Adrenal gland (tissue), 12 donors: ENCODE data around the gene SLC38A11. TPM values are rescaled to one million over a fixed set of nuclear protein-coding genes. Genes with fewer than 3 reads are reported as not detected.

Experiments used
- DNase-seq, 7 donors: peaks; one replicate each; pipeline ENCODE4 v3.0.0-alpha.2; 2019 to 2020
- H3K27ac ChIP-seq, 5 donors: fragments of 200-600 bp; sonication (generic) in 4 of 5; 1 replicate in 3 of 5; 2 replicates in 2 of 5; pipeline versions ENCODE4 v1.5.1 to v1.8.0; 2016 to 2020; ENCODE audit warnings: mild to moderate bottlenecking in 1 of 5
- H3K27me3 ChIP-seq: fragments of 200-600 bp; 2 replicates; pipeline ENCODE4 v1.8.0; 2021
- H3K36me3 ChIP-seq, 2 donors: fragments of 200-600 bp; replicated peaks in 1 of 2; 1 replicate in 1 of 2; 2 replicates in 1 of 2; pipeline versions ENCODE4 v1.5.1 to v1.8.0; 2018 to 2022
- H3K4me1 ChIP-seq, 2 donors: fragments of 200-600 bp; replicated peaks in 1 of 2; 1 replicate in 1 of 2; 2 replicates in 1 of 2; pipeline versions ENCODE4 v1.5.1 to v1.8.0; 2018 to 2021
- H3K4me3 ChIP-seq, 4 donors: fragments of 200-600 bp; sonication (generic) in 3 of 4; one replicate each; pipeline ENCODE4 v1.5.1; 2016 to 2018
- H3K9me3 ChIP-seq, 3 donors: fragments of 200-600 bp; sonication (generic) in 1 of 3; replicated peaks in 1 of 3; 1 replicate in 2 of 3; 2 replicates in 1 of 3; pipeline versions ENCODE4 v1.5.1 to v1.8.0; 2016 to 2021
- CTCF ChIP-seq, 6 experiments: fragments of 450-650 bp in 4 of 6; fragments of 200-600 bp in 2 of 6; sonication (generic) in 1 of 6; IDR thresholded peaks; 1 replicate in 5 of 6; 2 replicates in 1 of 6; pipeline versions ENCODE4 v1.5.1 to v1.8.0; 2016 to 2021; ENCODE audit warnings: antibody characterized with exemption in 6 of 6, mild to moderate bottlenecking in 2 of 6, moderate library complexity in 1 of 6
- POLR2A ChIP-seq, 2 donors: fragments of 450-650 bp; IDR thresholded peaks; one replicate each; pipeline ENCODE4 v1.6.1; 2017; ENCODE audit warnings: antibody characterized with exemption in 2 of 2, mild to moderate bottlenecking in 2 of 2, moderate library complexity in 1 of 2
- WGBS, 4 donors: extraction: QIAGEN DNeasy Blood & Tissue Kit in 2 of 4; methylation state at CpG; one replicate each; pipeline versions ENCODE4 v1.1.5 to v1.1.7; 2013 to 2017; 5-methylcytosine and 5-hydroxymethylcytosine counted together
- intact Hi-C, 2 donors: fragments of 100-400 bp; cut with DNase I; formaldehyde crosslinking; loops; one replicate each; pipeline versions ENCODE4 v1.14.1 to v1.15.0; 2022 to 2023
- polyA plus RNA-seq, 3 donors: library from polyadenylated mRNA; stranded (reverse); fragments of 200-250 nt in 2 of 3; fragments of 350-450 nt in 1 of 3; fragmentation: Illumina TruSeq in 1 of 3; extraction: RNeasy Lipid Tissue Mini Kit (QIAGEN cat#74804) in 1 of 3; gene quantifications; one replicate each; pipeline ENCODE4 v1.2.3, GENCODE V29; 2013 to 2014
- total RNA-seq, 9 donors: library from RNA; depleted of rRNA in 4 of 9; stranded (reverse); fragments of >200 nt in 4 of 9; fragments of 120-200 nt in 1 of 9; fragmentation: NEBNext Ultra II Directional in 1 of 9; extraction: Animal tissue kit (Norgen Biotek cat#: 25700) in 1 of 9; gene quantifications; one replicate each; pipeline versions ENCODE4 v1.1.0 to v1.2.4, GENCODE V29; 2013 to 2023
- donor health status: healthy with polysubstance abuse.
- donor health status: Bipolar disorder and iron deficiency.
- donor health status: DM: yes; HTN: yes; CAD: no.
- donor health status: DM: no; HTN: no; CAD: no.
- donor health status: DM: no; HTN: no; CAD: no.
- donor health status: DM: yes; HTN: yes; CAD: no.

SLC38A11 gene
- total and polyA plus RNA-seq, 12 donors, result 0.39 to 36.9 (median 2.0) TPM; not detected in 2

GRCh38 chr2:164928101-164928673 is 27.1 kb downstream of the SLC38A11 start:
- Histone ChIP-seq H3K27ac (no peak overlapping the region), H3K27me3 (no peaks in the 10 kb centered on the region), H3K4me1 (no peaks in the 10 kb centered on the region), H3K4me3 (no peak overlapping the region), H3K9me3 (no peaks in the 10 kb centered on the region), H3K36me3 (no peaks in the 10 kb centered on the region)
- DNase-seq, result no peak
- intact Hi-C loops, result no loop called here
- TF ChIP-seq CTCF (IDR thresholded peaks at IDR 0.05) (no peak), POLR2A (IDR thresholded peaks at IDR 0.05) (no peak)

- intact Hi-C loops, result no loop called here
- Histone ChIP-seq H3K4me1 (peaks cover under 1 to 6% of the 10 kb centered on the region in 2 donors), H3K9me3 (no peaks in the 10 kb centered on the region), H3K27ac (no peak overlapping the region), H3K27me3 (no peaks in the 10 kb centered on the region), H3K36me3 (no peaks in the 10 kb centered on the region), H3K4me3 (no peak overlapping the region)
- no peak for TF ChIP-seq POLR2A (IDR thresholded peaks at IDR 0.05)
- TF ChIP-seq CTCF (IDR thresholded peaks at IDR 0.05), result no peak
- DNase-seq, result no peak
- WGBS, 4 donors, result 71 to 73% (median 72%) methylated on average over 3 of the region's 3 CpGs
Observed at GRCh38 chr2:164922134-164922533, 33.2 kb downstream of the SLC38A11 start.

GRCh38 chr2:164920430-164920829 is 34.9 kb downstream of the SLC38A11 start:
- no peak for TF ChIP-seq CTCF (IDR thresholded peaks at IDR 0.05)
- TF ChIP-seq POLR2A (IDR thresholded peaks at IDR 0.05), result peak in 1 of 2 donors; percentile 40
- 36 to 60% (median 46%) methylated on average over 4 of the region's 4 CpGs for whole genome bisulfite sequencing, 4 donors
- DNase-seq, result peak in 3 of 7 donors; percentile 26 to 41 (median 38)
- Histone ChIP-seq H3K27me3 (no peaks in the 10 kb centered on the region), H3K4me3 (no peak overlapping the region), H3K9me3 (no peaks in the 10 kb centered on the region), H3K27ac (peak overlapping the region in 1 of 5 donors; percentile 33), H3K36me3 (no peaks in the 10 kb centered on the region), H3K4me1 (peaks cover 4 to 6% of the 10 kb centered on the region in 2 donors)
- intact Hi-C loops, result no loop called here

- Histone ChIP-seq H3K4me1 (peaks cover 4 to 21% of the 10 kb centered on the region in 2 donors), H3K36me3 (no peaks in the 10 kb centered on the region), H3K27ac (no peak overlapping the region), H3K27me3 (no peaks in the 10 kb centered on the region), H3K9me3 (no peaks in the 10 kb centered on the region), H3K4me3 (no peak overlapping the region)
- 34 to 41% (median 39%) methylated on average over 3 of the region's 3 CpGs for WGBS, 4 donors
- intact Hi-C loops, result loop anchor here (5.0 to 10.0 kb wide), 3 partner anchors 73 to 185 kb away; partner anchors contain the start of gene COBLL1 (in 1 of the 2)
- DNase-seq, result peak; percentile 59 to 84 (median 72)
- TF ChIP-seq POLR2A (IDR thresholded peaks at IDR 0.05) (no peak), CTCF (IDR thresholded peaks at IDR 0.05) (peak in 5 of 6 experiments; percentile 62 to 75 (median 68))
Observed at GRCh38 chr2:164917296-164917903, 37.9 kb downstream of the SLC38A11 start.
